Posterior cingulate gyrus (tissue), 11 donors: Measurements from ENCODE around the gene RNASEH2A.
A peak's percentile ranks its signal among the peaks of the same experiment; 100 is the strongest.
"Not testable (repeated sequence)": the region's sequence is repeated elsewhere in the genome, so short reads cannot be mapped to it uniquely, and the experiment has no call there.

ENCODE experiments used
- DNase-seq, 10 donors: peaks; one replicate each; pipeline versions ENCODE4 v3.0.0 to v3.0.0-alpha.2; 2020 to 2021; ENCODE audit warnings: mixed read lengths in 3 of 10
- intact Hi-C: fragments of 100-400 bp; cut with DNase I; formaldehyde crosslinking; loops from one replicate; pipeline ENCODE4 v1.15.1; 2023

RNASEH2A gene

DNA sequence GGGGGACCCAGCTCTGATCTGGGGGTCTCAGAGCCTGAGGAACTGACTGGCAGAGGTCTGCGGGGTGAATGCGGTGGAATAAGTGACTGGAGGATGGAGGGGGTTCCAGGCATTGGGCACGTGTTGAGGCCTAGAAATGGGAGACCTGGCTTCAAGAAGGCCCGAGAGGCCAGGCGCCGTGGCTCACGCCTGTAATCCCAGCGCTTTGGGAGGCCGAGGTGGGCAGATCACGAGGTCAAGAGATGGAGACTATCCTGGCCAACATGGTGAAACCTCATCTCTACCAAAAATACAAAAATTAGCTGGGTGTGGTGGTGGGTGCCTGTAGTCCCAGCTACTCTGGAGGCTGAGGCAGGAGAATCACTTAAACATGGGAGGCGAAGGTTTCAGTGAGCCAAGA is 11.4 kb downstream of the RNASEH2A start:
- DNase-seq, intact Hi-C loops: not testable (repeated sequence)

DNA sequence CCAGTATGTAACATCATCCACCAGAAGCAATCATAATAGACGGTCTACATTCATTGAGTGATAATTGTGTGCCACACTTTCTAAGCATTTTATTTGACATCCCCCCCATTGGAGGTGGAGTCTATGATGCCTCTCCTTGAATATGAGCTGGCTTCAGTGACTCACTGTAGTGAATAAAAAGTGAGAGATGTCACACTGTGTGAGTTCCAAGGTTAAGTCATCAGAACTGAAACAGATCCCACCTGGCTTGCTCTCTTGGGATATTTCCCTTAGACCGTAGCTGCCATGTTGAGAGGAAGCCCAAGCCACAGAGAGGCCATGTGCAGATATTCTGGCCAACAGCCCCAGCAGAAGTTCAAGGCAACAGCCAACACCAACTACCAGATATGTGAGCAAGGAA is 15.4 kb downstream of the RNASEH2A start:
- intact Hi-C loops: no loop called here
- no peak for DNase-seq

- intact Hi-C loops: no loop called here
- peak in 1 of 10 donors; percentile 56 for DNase-seq
Observed at GRCh38 chr19:12825254-12826131, 19.1 kb downstream of the RNASEH2A start.

DNA sequence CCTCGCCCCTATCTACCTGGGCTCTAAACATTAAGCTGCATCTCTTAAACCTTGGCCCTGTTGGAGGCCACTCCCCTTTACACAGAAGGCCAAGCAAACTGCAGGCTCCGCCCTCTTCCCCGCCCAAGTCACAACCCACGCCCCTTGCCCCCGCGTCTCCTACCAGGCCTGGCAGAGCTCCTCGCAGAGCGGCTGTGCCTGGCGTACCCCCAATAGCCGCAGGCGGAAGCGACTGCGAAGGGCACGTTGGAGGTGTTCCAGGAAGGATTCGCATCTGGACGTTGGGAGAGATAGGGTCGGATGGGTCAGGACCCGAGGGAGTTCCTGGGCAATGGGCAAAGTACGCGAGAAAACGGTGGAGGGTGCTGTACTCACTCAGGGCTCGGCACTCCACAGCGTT is 22.1 kb downstream of the RNASEH2A start:
- no peak for DNase-seq
- intact Hi-C loops: no loop called here

- intact Hi-C loops: no loop called here
- DNase-seq: peak in 1 of 10 donors; percentile 8
Observed at GRCh38 chr19:12833418-12833737, 27.0 kb downstream of the RNASEH2A start.

DNA sequence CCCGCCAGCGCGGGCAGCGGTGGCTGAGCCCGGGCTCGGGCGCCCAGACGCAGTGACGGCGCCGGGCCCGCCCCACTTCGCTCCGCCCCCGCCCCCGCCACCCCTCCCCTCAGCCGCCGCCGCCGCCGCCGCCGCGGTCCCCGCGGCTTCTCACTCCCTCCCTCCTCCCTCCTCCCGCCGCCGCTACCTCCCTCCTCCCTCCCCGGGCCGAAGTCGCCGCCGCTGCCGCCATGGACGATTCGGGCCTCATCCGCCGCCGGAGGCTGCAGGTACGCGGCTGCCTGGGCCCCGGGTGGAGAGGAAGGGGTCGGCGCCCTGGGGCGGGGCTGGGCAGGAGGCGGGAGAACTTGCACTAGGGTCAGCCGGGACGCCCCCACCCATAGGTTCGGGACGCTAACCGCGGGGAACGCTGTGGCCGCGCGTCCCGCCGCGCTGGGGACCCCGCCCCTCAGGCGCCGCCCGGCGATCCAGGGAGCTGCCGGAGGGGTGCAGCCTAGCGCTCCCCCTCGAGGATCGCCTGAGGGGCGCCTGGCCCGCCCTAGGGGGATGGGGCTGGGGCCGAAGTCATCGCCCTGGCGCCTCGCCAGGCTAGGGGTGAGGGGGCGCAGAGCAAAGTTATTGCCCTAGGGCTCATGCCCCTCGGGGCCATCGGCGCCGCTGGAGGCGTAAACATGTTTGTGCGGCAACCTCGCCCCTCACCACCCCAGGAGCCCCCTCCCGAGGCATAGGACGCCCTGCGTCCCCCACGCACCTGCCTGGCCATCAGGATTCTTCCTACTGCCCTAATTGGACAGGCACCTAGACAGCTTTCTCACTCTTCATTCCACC is 27.6 kb downstream of the RNASEH2A start:
- DNase-seq: peak in 6 of 10 donors; percentile 40 to 88 (median 68)
- intact Hi-C loops: no loop called here

DNA sequence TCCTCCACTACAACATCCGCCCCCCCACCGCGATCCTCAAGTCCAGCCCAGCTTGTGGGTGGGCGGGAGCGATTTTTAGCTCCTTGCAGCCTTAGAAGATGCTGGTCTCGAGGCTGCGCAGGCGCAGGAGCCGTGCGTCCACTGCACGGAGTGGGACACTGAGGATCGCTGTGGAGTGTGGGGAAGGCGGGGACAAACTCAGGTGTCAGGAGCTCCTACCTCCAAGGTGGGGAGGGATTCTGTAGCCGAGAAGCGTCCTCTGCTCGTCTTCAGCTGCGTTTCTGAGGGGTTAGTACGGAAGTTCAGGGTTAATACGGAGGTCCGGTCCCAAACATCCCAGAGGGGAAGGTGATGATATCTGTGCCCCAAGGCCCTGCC is 28.2 kb downstream of the RNASEH2A start, which contains the start of gene RTBDN:
RTBDN (minus strand) TSS at position 14 of the 378 bp plus-strand sequence. CDS start 4,600 bp downstream, outside the sequence.
- peak in 9 of 10 donors; percentile 24 to 95 (median 76) for DNase-seq
- intact Hi-C loops: no loop called here

DNA sequence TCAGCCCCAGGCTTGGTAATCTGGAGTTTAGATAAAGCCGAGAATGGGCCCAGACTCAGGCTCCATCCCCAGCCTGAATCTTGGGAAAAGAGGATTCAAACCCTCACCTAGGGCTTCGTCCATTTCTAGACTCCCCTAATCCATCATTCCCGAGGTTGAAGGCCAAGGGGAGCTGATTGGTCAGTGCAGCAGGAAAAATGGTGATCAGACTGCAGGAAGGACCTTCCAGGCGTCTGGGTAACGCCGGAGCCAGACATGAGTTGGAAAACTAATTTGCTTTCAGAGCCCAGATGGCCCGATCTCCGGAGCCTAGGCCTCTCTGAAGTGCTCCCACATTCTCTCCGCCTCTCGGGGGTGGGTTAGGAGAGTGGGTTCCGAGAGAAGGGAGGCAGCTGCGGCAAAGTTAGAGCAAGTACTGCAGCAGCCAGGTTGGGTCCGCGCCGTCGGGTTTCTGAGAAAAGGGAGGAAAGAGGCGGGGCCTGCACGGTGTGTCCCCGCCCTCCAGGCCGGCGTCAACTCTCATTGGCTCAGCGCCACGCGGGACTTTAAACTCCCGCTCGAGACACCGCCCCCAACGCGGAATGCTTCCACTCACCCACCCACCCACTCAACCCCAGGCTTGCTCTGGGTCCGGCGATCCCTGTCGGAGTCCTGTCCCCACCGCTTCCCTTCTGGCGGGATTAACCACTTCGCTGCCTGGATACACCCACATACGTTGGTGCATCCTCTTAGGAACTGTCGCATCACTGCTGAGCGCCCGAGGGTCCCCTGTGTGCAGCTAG is 28.8 kb downstream of the RNASEH2A start:
- intact Hi-C loops: no loop called here
- peak in 8 of 10 donors; percentile 23 to 93 (median 66) for DNase-seq

DNA sequence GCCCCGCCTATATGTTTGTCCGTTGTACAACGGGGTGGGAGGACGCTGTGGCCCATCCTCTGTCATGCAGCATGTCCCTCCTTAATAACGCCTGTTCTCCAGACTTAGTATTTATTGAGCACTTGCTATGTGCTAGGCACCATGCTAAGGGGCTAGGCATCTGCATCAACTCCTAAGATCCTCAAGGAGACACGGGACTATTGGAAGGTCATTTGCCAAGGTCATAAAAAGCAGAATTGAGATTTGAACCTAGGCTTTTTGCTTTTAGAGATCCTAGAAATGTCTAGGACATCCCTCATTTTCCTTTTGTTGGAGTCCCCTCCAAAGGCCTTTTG is 30.1 kb downstream of the RNASEH2A start:
- intact Hi-C loops: no loop called here
- DNase-seq: no peak

DNA sequence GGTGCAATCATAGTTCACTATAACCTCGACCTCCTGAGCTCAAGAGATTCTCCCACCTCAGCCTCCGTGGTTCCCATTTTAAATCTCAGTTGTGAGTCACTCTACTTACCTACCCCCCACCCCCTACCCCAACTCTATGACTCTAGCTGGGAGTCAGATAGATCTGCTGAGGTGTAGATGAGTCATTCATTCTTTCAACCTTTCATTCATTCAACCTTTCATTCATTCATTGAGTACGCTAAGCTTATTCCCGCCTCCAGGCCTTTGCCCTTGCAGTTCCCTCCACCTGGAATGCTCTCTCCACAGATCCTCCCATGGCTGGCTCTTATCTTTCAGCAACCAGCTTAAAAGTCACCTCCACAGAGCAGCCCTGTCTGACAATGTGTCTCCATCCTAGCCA is 30.8 kb downstream of the RNASEH2A start:
- intact Hi-C loops: no loop called here
- peak in 1 of 10 donors; percentile 11 for DNase-seq

DNA sequence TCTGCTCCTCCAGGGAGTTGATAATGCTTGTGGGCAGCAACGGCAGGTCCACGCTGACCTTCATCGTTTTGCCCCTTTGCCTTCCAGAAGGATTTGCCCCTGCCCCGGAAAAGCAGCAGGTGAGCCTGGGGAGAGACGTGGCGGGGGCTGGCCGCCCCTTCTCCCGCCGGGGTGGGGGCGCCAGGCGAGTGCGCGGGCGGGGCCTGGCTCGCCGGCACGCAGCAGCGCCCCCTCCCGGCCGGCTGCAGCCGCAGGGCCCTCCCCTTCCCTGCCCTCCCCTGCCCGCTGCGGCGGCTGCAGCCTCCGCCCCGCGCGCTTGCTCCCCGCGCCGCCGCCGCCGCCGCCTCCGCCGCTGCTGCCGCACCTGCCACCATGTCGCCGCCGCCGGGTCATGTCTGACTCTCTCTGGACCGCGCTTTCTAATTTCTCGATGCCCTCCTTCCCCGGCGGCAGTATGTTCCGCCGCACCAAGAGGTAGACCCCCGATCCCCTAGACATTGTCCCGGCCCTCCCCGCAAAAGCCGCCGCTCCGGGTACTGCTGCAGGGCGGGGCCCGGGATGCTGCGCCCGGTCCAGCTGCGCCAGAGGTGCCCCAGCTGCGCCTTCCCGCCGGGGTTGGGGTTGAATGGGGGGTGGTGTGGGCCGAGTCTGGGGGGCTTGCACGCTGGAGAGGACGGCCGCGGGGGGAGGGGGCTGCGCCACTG is 31.9 kb downstream of the RNASEH2A start, which contains the start of gene MAST1:
MAST1 (plus strand) TSS at position 334 of the 704 bp plus-strand sequence; CDS start at position 392, 58 bp downstream.
- DNase-seq: peak; percentile 32 to 95 (median 64)
- intact Hi-C loops: no loop called here

GRCh38 chr19:12838886-12839756 is 32.7 kb downstream of the RNASEH2A start:
- intact Hi-C loops: no loop called here
- peak in 3 of 10 donors; percentile 8 to 61 (median 22) for DNase-seq

GRCh38 chr19:12840091-12841079 is 34.0 kb downstream of the RNASEH2A start:
- peak in 8 of 10 donors; percentile 44 to 95 (median 68) for DNase-seq
- intact Hi-C loops: no loop called here

DNA sequence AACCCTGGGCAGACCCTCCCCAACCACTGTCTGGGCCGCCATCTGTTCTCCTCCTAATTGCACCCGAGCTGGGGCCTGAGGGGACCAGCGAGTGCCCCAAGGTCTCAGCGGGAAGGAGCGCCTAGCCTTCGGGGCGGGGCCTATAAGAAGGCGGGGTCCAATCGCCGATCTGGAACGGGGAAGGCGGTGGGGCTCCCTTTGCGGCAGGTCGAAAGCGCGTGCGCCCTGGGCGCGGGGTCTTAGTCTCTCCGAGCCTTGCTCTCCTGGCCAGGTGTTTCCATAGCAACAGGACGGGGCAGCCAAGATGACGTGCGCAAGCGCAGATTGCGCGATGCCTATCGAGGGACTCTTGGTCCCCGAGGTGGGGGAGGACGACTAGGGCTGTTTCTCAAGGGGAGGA is 34.7 kb downstream of the RNASEH2A start:
- intact Hi-C loops: no loop called here
- peak in 7 of 10 donors; percentile 19 to 93 (median 60) for DNase-seq

- intact Hi-C loops: no loop called here
- DNase-seq: peak in 1 of 10 donors; percentile 16
Observed at GRCh38 chr19:12842511-12842910, 36.1 kb downstream of the RNASEH2A start.

GRCh38 chr19:12843328-12843727 is 36.9 kb downstream of the RNASEH2A start:
- intact Hi-C loops: no loop called here
- peak in 2 of 10 donors; percentile 37 to 82 for DNase-seq

DNA sequence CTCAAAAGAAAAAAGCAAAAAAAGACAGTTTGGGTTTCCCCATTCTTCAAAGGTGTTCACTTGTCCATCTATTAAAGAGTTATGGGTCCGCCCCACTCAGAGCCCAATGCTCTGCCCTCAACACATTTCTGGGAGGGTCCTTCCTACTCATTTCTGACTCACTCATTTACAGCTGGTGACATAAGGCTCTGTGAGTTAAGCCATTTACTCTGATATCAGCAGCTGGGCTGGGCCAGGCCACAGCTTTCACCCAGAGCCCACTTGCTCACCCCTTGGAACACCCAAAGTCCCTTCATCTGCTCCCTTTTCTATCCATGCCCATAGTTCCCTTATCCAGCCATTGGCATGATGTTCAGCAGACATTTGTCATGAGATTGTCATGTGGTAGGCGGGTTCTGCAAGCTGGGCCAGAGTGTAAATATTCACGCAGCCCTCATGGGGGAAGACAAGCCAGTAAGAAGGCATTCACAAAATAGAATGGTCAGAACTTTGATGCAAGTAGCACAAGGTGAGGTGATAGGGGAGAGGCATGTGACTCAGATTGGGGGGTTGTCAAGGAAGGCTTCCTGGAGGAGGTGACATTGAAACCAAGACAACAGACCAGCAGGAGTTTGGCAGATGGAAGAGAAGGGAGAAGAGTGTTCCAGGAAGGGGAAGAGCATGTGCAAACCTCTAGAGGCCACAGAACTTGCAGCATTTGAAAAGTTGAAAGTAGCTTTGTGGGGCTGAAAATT is 37.8 kb downstream of the RNASEH2A start:
- peak in 1 of 10 donors; percentile 2 for DNase-seq
- intact Hi-C loops: no loop called here
